ENCODE measurements around the gene AKR1A1.
"Not testable (repeated sequence)": the region's sequence is repeated elsewhere in the genome, so short reads cannot be mapped to it uniquely, and the experiment has no call there.

Gene AKR1A1

DNA sequence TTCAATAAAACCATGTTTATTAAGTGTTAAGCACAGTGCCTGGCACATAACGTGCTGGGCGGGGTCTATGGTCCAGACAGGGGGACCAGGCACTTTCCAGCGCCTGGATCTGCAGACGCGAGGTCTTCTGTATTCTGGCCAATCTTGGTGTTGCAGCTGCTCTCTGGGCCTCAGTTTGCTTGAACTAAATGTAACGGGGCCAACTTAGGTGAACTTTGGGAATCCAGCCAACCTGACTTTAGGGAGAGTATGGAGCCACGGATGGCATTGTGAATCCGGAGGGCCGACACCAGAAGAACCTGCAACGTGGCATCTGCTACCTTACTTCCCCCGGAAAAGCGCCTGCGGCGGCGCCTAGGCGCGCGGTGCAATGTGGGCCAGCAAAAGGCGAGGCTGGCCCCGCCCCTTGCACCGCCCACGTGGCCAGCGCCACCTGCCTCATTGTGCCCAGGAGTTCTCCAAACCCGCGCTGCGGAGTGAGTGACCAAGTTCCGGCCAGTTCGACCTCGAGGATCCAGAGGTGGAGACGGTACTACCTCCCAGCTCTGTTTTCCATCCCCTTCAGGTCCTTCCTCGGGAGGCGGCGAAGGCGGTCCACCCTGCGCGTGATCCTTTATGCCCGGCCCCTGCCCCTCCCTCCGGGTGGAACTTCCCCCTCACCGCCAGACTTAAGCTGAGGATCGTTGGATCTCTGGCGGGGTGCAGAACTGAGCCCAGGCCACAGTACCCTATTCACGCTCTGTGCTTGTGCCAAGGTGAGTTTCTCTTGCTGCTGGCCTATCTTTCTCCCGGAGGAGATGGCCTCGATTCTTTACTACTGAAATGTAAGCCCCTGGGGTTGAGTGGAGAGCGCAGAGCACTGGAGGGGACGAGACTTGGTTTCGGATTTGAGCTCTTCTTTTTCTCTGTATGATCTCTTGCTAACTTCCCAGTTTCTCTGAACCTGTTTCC, at the start of gene AKR1A1:
TSS of gene AKR1A1 (plus strand) at position 426 of the 951 bp plus-strand sequence. CDS start 10,969 bp downstream, outside the sequence.
- DNase-seq, result peak; percentile 94 to 98

DNA sequence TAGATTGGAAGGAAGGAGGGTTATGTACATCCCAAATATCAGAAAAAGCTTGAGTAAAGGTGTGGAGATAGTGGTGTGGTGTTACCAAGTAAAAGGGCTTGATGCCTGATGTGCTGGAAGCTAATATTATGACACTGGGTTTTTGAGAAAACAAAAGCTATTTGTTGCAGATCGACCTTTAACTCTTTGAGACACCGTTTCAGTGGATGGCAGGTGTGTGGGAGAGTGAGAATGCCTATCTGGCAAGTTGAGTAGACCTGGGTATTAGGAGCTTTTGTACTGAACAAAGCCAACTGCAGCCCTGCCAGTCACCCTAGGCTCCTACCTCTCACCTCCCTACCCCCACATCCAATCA, 49.1 kb upstream of the AKR1A1 start:
- DNase-seq, result peak in 1 of 2 experiments; percentile 20

DNA sequence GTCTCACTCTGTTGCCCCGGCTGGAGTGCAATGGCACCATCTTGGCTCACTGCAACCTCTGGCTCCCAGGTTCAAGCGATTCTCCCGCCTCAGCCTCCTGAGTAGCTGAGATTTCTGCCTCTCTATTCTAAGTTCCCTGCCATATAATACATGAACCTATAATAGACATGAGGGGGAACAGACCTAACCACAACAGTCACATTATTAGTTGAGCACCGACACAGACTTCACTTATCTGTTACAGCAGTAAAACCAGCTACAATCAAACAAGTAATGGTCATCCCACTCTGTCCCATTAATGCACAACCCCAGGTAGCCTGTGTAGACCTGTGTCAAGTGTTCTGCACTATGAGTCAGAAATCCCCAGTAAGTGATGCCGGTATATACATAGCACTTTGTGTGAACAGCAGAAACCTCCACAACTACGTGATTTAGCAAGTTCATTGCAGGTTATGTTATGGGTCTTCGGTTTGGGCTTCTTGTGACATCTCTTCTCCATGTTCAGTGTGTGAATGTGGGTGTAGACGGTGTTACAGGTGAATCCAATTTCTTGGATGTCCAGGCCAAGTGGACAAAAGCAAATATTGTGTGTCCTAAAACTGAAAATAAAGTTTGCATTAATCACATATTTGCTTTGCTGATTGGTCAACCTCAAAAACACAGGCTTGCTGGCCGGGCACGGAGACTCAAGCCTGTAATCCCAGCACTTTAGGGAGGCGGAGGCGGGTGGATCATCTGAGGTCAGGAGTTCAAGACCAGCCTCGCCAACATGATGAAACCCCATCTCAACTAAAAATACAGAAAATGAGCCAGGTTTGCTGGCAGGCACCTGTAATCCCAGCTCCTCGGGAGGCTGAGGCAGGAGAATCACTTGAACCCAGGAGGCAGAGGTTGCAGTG, 46.9 kb upstream of the AKR1A1 start:
- no peak for DNase-seq

DNA sequence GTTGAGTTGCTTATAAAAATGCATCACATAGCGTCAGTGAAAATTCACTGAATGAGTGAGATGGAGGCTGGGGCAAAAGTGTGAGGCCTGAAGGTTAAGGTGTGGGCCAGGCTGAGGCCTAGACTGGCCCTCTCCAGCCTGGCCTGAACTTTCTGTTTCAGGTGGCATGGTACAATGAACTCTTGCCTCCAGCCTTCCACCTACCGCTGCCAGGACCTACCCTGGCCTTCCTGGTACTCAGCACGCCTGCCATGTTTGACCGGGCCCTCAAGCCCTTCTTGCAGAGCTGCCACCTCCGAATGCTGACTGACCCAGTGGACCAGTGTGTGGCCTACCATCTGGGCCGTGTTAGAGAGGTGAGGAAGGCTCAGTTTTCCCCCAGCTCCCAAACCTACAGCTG, 43.4 kb upstream of the AKR1A1 start:
- DNase-seq, result no peak

DNA sequence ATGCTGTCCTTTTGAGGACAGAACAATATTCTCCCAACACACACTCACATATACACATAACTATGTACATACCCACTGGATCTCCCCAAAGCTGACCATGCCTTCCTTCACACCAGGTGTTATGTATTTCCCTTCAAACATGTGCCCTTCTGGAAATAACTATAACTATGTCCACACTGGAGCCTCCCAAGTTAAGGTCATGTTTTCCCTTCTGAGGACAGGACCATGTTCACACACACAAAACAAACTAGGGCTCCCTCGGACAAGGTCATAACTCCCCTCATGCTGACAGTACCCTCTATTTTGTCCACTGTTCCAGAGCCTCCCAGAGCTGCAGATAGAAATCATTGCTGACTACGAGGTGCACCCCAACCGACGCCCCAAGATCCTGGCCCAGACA, 42.7 kb upstream of the AKR1A1 start:
- DNase-seq, result no peak

DNA sequence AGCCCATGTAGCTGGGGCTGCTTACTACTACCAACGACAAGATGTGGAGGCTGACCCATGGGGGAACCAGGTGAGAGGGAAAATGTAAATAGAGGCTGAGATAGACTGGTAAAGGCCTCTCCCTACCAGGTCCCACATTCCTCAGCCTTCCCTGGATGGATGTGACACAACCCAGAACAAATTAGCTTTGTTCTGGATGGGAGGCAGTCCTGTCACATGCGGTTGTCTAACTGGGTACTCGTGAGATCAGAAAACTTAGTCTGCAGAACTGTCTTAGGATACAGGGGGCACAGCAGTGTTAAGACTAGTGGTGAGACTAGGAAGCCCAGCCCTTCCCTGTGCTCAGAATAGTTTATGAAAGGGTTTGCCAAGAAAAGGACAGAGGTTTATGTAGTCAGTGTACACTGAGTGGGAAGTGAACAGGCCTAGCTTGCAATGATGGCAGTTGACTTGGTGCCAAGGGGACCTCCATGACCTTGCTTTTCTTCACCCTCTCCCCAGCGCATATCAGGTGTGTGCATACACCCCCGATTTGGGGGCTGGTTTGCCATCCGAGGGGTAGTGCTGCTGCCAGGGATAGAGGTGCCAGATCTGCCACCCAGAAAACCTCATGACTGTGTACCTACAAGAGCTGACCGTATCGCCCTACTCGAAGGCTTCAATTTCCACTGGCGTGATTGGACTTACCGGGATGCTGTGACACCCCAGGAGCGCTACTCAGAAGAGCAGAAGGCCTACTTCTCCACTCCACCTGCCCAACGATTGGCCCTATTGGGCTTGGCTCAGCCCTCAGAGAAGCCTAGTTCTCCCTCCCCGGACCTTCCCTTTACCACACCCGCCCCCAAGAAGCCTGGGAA, 42.1 kb upstream of the AKR1A1 start:
- DNase-seq, result no peak

DNA sequence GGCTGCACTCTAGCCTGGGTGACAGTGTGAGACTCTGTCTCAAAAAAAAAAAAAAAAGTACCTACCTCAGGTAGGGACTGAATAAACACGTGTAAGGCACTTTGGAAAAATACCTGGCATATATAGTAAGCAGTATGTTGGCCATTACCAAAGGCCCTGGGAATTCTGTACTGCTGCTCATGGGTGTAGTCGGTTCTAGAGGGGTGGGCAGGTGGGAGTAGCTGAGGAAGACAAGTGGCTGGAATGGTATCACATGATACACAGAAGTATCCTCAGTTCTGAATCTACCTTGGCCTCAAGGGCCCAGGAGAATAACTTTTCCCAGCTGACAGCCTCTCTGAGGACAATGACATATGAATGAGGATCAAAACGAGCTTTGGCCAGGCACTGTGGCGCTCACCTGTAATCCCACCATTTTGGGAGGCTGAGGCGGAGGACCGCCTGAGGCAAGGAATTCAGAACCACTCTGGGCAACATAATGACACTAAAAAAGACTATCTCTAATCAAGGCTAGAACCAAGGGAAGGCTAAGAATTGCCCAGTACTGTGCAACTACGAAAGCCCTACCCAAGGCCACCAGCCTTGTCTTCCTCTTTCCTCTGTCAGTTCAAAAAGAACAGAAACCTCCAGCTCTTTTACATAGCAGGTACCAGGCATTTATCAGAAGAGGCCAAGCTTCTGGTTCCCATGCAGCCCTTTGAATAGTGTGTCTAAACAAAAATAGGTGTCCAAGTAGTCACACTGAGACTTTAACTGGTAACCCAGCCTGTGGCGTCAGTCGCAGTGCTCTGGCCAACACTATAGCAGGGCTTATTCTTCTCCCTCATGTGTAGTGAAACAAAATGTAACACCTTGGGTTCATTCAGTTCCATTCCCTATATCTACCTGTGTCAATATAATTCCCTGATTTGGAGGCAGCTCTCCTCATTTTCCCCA, 40.3 kb upstream of the AKR1A1 start:
- DNase-seq, result no peak

DNA sequence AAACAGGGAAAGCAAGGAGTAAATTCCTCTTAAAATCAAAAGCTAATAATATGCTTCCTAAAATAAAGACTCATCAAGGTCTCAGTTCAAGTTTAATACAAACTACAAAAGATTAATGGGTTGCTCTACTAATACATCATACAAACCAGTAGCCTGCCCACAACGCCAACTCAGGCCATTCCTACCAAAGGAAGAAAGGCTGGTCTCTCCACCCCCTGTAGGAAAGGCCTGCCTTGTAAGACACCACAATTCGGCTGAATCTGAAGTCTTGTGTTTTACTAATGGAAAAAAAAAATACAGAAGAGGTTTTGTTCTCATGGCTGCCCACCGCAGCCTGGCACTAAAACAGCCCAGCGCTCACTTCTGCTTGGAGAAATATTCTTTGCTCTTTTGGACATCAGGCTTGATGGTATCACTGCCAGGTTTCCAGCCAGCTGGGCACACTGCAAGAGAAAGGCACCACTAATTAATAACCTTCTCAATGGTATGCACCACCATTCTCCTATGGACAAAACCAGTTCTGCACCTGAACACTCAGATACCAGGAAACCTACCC, 39.6 kb upstream of the AKR1A1 start:
- DNase-seq, result no peak

DNA sequence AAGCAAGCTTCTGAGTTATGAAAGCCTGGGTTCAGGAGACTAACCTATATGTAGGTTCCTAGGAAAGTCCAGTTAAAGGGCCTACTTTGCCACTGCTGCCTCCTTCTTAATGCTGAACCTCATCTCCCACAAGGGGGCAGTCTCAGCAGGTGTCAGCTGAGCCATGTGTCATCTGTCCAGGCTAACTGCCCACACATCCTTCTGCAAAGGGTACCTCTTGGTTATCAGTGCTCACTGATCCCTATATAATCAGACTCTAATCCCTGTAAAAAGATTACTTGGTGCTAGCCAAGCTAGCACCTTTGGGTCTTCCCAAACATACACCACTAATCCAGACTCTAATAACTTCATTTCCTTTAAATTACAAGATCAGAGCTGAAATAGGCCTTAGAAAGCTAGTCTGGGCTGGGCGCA, 38.0 kb upstream of the AKR1A1 start:
- peak; percentile 77 to 87 for DNase-seq

DNA sequence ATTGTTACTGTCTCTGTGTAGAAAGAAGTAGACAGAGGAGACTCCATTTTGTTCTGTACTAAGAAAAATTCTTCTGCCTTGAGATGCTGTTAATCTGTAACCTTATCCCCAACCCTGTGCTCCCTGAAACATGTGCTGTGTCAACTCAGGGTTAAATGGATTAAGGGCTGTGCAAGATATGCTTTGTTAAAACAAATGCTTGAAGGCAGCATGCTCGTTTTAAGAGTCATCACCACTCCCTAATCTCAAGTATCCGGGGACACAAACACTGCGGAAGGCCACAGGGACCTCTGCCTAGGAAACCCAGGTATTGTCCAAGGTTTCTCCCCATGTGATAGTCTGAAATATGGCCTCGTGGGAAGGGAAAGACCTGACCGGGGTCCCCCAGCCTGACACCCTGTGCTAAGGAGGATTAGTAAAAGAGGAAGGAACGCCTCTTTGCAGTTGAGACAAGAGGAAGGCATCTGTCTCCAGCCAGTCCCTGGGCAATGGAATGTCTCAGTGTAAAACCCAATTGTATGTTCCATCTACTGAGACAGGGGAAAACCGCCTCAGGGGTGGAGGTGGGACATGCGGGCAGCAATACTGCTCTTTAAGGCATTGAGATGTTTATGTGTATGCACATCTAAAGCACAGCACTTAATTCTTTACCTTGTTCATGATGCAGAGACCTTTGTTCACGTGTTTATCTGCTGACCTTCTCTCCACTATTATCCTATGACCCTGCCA, 36.9 kb upstream of the AKR1A1 start:
- not testable (repeated sequence) for DNase-seq

DNA sequence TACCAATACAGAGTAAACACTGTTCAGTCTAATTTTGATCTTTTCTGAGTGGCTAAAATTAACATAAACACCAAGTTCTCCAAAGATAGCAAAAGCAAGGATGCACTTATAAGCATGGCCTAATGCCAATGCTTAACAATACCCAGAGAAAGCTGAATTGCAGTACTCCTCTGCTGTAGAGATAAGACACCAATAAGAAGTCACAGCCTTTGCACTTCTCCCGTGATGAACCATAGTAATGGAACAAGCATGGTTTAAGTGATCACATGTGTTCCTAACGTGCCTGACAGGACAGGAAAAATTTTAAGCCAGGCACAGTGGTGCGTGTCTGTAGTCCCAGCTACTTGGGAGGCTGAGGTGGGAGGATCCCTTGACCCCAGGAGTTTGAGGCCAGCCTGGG, 34.6 kb upstream of the AKR1A1 start:
- DNase-seq, result no peak

DNA sequence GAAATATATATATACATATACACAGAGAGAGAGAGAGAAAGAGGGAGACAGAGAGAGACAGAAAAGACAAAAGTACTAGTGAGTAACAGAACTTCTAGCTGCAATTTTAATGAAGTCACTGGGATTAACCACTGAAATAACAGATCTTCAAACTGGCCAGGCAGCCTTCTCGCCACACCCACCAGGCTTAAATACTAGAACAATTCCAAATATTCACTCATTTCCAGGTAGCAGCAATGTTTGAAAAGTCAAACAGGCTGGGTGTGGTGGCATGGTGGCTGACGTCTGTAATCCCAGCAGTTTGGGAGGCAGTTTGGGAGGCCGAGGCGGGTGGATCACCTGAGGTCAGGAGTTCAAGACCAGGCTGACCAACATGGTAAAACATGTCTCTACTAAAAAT, 34.2 kb upstream of the AKR1A1 start:
- DNase-seq, result no peak

DNA sequence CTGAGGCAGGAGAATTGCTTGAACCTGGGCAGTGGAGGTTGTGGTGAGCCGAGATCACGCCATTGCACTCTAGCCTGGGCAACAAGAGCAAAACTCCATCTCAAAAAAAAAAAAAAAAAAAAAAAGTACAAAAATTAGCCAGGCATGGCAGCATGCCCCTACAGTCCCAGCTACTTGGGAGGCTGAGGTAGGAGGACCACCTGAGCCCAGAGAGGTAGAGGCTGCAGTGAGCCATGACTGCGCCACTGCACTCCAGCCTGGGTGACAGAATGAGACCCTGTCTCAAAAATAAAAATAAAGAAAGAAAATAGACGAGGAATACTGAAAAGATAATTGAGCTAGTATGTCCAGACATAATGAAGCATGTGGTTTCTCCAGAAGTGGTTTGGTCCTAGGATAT, 32.3 kb upstream of the AKR1A1 start:
- DNase-seq, result not testable (repeated sequence)

DNA sequence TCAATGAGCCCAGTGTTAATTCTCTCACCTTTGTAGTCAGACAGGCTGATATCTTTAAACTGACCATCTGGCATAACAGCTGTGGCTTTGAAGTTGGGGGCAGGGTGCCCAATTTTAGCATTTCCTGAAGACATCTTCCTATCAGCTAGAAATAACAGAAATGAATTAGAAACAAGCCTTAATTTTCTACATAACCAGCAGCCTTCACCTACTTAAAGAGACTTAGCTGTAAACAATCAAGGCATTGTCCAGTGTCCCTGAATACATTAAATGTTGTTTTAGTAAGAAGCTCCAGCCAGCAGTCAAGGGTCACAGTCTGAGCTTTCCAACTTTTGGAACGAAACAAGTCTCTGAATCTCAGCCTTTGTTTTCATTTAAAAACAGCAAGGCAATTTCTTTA, 31.7 kb upstream of the AKR1A1 start:
- DNase-seq, result peak in 1 of 2 experiments; percentile 23

DNA sequence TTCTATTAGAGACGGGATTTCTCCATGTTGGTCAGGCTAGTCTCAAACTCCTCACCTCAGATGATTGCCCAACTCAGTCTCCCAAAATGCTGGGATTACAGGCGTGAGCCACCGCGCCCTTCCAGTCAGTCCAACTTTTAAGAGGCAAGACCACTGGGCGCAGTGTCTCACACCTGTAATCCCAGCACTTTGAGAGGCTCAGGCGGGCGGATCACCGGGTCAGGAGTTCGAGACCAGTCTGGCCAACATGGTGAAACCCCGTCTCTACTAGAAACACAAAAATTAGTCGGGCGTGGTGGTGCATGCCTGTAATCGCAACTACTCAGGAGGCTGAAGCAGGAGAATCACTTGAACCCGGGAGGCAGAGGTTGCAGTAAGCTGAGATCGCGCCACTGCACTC, 30.9 kb upstream of the AKR1A1 start:
- DNase-seq, result not testable (repeated sequence)

DNA sequence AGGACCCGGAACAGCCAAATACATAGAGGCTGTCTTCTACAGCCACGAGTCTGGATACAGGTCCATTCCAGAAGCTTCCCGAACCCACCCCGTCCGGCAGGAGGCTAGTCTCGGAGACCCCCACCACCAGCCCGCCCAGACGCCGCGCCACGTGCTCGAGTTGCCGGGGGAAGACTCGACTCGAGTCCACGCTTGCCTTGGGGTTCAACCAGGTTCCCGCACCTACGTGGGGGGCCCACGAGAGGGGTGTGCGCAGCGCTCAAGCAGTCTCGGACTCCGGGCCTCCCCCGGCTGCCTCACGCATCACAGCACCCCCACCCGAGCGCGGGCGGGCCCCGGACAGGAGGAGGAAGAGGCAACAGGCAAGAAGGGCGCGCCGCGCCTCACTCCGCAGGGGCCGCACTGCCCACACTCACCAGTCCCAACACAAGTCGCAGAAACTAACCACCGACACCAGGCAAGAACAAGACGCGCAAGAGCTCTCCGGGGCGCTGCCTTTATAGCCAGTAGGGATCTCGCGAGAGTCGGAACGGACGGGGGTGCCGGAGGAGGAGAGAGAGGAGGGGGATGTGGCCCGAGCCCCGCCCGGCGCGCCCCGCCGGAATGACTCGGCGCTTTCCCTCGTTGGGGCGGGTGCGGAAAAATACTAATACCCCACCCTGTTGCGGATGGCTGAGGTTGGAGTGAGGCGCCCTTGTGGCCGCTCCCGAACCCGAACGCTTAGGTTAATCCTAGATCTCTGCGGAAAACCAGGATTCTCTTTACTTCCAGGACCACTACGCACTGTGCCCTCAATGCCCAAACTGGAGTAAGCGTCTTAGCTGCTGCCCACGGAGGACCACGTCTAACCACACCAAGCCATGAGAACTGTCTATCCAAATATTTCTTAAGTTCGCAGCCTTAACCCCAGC, 29.0 kb upstream of the AKR1A1 start, which contains the start of gene PRDX1:
TSS of gene PRDX1 (minus strand) at position 472 of the 911 bp plus-strand sequence. CDS start 2,841 bp downstream, outside the sequence.
- peak; percentile 97 to 99 for DNase-seq

DNA sequence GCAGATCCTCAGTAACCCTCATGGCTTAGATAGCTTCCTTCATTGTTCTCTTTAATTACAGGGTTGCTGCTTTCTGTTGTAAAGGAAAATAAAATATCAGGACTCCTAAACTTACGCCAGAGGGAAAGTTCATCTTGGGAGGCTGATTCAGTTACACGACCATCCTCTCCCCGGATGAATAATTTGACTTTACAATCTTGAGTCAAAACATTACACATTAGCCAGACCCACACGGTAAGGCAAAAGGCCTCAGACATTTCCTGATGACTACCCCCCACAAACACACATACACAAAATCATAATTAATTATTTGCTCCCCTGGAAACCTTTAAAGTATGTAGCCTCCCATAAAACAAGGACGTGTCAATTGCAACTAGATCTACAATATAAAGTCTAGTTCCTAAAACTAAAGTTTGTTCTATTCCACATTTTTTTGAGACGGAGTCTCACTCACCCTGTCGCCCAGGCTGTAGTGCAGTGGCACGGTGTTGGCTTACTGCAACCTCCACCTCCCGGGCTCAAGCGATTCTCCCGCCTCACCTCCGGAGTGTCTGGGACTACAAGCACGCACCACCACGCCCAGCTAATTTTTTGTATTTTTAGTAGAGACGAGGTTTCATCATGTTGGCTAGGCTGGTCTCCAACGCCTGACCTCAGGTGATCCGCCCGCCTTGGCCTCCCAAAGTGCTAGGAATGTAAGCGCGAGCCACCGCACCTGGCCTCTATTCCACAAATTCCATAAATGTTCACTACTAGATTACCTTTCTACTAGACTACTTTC, 28.1 kb upstream of the AKR1A1 start:
- DNase-seq, result no peak

DNA sequence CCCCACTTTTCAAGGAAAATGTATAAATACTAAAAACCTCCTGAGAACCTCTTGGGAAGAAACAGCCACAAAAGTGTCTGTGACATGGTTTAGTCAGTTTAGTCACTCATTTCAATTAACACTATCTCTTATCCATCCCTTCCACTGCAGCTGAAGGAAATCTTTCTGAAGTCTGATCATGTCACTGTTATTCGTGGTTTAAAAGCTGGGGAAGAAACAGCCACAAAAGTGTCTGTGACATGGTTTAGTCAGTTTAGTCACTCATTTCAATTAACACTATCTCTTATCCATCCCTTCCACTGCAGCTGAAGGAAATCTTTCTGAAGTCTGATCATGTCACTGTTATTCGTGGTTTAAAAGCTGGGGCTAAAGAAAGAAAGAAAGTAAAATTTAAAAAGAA, 27.1 kb upstream of the AKR1A1 start:
- not testable (repeated sequence) for DNase-seq

Measured in NCI-H526 (cell line).